HG03135 (cell line): ENCODE measurements around the gene PPIP5K1.
"Not testable (repeated sequence)": the region's sequence is repeated elsewhere in the genome, so short reads cannot be mapped to it uniquely, and the experiment has no call there.

Experiments
- ATAC-seq: cut with Tn5 transposase; IDR thresholded peaks from one replicate; pipeline ENCODE4 v1.9.1; 2021; ENCODE audit warnings: mild to moderate bottlenecking, moderate library complexity; ENCODE audit not compliant: unreplicated experiment

PPIP5K1 gene

DNA sequence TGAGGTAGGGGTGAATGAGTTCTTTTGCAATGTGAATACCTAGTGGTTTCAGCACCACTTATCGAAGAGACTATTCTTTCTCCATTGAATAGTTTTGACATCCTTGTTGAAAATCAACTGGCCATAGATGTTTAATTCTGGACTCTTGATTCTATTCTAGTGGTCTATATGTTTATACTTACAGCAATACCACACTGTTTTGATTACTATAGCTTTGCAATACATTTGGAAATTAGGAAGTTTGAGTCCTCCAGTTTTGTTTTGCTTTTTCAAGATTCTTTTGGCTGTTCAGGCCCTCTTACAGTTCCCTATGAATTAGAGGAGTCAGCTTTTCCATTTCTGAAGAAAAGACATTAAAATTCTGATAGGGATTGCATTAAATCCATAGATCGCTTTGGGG, 42.5 kb downstream of the PPIP5K1 start:
- no peak for ATAC-seq

DNA sequence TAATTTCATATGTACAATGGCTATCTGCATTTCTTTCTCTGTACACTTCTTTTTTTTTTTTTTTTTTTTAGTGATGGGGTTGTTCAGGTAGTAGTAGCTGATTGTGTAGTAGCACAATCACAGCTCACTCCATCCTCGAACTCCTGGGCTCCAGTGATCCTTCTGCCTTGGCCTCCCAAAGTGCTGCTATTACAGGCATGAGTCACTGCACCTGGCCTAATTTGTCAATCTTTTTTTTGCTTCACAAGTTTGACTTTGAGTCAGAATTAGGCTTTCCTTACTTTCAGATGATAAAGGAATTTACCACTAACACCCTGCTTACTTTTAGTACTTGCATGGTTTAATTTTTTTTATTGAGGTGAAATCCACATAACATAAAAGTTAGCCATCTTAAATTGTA, 44.6 kb downstream of the PPIP5K1 start:
- no peak for ATAC-seq

DNA sequence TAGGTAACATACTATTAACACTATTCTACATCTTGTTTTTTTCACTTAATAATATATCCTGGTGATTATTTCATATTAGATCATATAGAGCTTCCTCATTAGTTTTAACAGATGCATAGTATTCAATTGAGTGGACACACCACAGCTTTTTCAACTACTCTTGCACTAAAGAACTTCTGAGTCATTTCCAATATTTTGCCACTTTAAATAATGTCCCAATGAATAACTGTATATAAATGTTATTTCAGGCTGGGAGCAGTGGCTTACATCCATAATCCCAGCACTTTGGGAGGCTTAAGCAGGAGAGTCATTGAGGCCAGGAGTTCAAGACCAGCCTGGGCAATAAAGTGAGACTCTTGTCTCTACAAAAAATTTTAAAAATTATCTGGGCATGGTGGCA, 45.7 kb downstream of the PPIP5K1 start:
- no peak for ATAC-seq

DNA sequence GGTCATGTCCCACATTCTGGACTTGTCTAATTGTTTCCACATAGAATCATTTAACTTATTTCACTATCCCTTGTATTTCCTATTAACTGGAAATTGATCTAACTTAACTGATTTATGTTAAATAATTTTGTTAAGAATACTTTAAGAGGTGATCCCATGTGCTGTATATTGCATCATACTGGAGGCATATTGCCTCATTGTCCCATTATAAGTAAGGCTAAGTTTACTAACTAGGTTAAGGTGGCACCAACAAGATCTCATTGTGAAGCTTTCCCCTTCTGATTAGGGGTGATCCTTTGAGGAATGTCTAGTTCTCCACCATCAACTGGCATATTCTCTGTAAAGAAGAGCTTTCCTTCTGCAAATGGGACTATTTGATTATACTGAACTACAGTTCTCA, 48.2 kb downstream of the PPIP5K1 start:
- ATAC-seq: no peak

DNA sequence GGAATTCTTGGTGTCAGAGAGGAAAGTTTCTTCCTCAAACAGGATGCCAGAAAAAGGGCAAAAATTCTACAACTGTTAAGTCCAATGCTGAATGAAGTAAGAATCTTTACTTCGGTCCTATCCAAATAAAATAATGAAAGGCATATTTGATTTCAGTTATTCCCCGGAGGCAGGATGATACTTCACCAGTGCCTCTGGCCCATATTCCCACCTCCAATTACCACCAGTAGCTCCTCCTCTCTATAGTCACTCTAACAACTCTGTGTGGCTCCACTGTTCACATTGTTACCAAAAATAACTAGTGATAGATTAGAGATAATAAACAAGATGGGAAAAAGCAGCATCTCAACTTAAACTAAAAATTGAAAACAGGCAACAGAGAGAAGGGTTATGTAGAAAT, 51.9 kb downstream of the PPIP5K1 start:
- no peak for ATAC-seq

DNA sequence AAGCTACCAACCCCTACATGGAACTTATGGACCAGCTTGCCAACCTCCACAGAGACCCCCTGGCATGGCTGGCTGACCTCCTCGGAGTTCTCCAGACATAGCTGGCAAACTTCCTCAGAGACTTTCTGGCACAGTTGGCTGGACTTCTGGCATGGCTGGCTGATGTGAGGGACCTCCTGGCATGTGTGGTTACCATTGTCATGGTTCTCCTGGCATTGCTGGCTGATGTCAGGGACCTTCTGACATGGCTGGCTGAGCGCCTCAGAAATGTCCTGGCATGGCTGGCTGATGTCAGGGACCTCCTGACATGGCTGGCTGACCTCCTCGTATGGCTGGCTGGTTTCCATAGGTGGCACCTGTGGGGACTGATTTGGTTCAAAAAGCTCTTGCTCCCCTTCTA, 55.1 kb downstream of the PPIP5K1 start:
- ATAC-seq: no peak

DNA sequence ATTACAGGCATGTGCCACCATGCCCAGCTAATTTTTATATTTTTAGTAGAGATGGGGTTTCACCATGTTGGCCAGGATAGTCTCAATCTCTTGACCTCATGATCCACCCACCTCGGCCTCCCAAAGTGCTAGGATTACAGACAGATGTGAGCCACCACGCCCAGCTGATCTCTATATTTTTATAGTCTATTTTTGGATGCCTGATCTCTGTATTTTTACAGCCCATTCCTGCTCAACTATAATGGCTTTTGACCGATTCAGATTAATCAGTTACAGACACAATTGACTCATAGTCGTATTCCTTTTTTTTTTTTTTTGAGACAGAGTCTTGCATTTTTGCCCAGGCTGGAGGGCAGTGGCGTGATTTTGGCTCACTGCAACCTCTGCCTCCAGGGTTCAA, 57.2 kb downstream of the PPIP5K1 start:
- not testable (repeated sequence) for ATAC-seq

DNA sequence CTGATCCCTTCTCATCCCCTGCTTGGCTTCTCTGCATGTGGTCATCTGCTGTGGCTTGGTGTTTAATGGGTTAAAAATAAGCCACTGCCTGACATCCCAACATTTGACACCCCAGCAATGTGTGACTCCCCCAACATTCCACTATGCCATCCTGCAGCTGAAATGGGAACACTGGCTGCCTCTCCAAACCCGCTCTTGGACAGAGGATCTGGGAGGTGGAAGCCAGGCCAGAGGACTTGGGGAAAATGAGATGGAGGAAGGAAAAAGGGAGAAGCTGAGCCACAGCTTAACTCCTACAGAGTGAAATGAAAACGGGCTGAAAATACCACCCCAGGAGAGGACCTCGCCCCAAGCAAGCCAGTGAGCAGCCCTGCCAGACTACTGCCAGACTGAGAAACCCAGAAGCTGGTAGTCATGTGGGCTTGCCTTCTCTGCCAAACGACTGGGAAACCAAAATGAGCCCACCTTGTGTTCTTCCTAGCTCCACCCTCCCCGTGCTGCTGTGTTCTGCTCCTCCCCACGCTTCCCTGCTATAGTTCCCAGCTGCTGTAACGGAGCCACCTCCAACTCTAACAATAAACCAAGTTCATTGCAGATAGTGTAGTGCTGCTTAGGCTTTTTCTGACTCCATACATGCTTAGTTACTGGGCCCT, 58.9 kb downstream of the PPIP5K1 start:
- ATAC-seq: no peak

DNA sequence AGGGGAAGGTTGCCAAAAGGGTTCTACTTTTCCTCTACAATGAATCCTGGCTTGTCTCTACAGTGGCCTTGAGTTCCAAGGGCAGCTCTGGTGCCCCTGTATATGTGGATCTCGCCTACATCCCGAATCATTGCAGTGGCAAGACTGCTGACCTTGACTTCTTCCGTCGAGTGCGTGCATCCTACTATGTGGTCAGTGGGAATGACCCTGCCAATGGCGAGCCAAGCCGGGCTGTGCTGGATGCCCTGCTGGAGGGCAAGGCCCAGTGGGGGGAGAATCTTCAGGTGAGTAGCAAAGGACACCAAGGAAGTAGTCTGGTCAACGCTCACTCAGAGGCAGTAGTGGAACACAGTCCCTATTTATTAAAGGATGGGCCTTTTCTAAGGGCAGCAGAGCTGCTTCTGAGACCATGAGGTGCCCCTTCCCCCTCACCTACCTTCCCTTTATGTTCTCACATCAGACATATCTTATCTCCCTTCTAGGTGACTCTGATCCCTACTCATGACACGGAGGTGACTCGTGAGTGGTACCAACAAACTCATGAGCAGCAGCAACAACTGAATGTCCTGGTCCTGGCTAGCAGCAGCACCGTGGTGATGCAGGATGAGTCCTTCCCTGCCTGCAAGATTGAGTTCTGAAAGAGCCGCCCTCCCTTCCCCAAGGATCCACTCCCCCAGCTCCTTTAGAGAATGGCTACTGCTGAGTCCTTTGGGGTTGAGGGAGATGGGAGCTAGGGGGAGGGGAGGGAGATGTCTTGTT, 60.2 kb downstream of the PPIP5K1 start:
- no peak for ATAC-seq

DNA sequence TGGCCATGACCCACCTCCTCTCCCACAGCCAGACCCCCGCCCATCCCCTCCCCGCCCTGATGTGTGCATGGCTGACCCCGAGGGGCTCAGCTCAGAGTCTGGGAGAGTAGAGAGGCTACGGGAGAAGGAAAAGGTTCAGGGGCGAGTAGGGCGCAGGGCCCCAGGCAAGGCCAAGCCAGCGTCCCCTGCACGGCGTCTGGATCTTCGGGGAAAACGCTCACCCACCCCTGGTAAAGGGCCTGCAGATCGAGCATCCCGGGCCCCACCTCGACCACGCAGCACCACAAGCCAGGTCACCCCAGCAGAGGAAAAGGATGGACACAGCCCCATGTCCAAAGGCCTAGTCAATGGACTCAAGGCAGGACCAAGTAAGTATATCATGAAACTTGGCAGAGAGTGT, 60.9 kb downstream of the PPIP5K1 start:
- no peak for ATAC-seq

DNA sequence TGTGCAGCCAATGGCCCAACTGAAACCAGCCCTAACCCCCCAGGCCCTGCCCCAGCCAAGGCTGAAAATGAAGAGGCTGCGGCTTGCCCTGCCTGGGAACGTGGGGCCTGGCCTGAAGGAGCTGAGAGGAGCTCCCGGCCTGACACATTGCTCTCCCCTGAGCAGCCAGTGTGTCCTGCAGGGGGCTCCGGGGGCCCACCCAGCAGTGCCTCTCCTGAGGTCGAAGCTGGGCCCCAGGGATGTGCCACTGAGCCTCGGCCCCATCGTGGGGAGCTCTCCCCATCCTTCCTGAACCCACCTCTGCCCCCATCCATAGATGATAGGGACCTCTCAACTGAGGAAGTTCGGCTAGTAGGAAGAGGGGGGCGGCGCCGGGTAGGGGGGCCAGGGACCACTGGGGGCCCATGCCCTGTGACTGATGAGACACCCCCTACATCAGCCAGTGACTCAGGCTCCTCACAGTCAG, 61.4 kb downstream of the PPIP5K1 start:
- no peak for ATAC-seq

DNA sequence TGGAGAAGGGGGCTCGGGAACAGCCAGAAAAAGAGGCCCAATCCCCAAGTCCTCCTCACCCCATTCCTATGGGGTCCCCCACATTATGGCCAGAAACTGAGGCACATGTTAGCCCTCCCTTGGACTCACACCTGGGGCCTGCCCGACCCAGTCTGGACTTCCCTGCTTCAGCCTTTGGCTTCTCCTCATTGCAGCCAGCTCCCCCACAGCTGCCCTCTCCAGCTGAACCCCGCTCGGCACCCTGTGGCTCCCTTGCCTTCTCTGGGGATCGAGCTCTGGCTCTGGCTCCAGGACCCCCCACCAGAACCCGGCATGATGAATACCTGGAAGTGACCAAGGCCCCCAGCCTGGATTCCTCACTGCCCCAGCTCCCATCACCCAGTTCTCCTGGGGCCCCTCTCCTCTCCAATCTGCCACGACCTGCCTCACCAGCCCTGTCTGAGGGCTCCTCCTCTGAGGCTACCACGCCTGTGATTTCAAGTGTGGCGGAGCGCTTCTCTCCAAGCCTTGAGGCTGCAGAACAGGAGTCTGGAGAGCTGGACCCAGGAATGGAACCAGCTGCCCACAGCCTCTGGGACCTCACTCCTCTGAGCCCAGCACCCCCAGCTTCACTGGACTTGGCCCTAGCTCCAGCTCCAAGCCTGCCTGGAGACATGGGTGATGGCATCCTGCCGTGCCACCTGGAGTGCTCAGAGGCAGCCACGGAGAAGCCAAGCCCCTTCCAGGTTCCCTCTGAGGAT, 62.0 kb downstream of the PPIP5K1 start:
- ATAC-seq: no peak

DNA sequence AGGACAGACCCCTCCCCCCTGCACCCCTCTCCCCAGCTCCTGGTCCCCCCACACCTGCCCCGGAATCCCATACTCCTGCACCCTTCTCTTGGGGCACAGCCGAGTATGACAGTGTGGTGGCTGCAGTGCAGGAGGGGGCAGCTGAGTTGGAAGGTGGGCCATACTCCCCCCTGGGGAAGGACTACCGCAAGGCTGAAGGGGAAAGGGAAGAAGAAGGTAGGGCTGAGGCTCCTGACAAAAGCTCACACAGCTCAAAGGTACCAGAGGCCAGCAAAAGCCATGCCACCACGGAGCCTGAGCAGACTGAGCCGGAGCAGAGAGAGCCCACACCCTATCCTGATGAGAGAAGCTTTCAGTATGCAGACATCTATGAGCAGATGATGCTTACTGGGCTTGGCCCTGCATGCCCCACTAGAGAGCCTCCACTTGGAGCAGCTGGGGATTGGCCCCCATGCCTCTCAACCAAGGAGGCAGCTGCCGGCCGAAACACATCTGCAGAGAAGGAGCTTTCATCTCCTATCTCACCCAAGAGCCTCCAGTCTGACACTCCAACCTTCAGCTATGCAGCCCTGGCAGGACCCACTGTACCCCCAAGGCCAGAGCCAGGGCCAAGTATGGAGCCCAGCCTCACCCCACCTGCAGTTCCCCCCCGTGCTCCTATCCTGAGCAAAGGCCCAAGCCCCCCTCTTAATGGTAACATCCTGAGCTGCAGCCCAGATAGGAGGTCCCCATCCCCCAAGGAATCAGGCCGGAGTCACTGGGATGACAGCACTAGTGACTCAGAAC, 62.8 kb downstream of the PPIP5K1 start:
- ATAC-seq: no peak

DNA sequence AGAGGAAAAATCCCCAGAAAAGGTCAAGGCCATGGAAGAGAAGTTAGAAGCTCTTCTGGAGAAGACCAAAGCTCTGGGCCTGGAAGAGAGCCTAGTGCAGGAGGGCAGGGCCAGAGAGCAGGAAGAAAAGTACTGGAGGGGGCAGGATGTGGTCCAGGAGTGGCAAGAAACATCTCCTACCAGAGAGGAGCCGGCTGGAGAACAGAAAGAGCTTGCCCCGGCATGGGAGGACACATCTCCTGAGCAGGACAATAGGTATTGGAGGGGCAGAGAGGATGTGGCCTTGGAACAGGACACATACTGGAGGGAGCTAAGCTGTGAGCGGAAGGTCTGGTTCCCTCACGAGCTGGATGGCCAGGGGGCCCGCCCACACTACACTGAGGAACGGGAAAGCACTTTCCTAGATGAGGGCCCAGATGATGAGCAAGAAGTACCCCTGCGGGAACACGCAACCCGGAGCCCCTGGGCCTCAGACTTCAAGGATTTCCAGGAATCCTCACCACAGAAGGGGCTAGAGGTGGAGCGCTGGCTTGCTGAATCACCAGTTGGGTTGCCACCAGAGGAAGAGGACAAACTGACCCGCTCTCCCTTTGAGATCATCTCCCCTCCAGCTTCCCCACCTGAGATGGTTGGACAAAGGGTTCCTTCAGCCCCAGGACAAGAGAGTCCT, 63.6 kb downstream of the PPIP5K1 start:
- ATAC-seq: no peak

DNA sequence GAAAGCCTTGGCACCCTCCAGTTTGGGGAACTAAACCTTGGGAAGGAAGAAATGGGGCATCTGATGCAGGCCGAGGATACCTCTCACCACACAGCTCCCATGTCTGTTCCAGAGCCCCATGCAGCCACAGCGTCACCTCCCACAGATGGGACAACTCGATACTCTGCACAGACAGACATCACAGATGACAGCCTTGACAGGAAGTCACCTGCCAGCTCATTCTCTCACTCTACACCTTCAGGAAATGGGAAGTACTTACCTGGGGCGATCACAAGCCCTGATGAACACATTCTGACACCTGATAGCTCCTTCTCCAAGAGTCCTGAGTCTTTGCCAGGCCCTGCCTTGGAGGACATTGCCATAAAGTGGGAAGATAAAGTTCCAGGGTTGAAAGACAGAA, 64.9 kb downstream of the PPIP5K1 start:
- ATAC-seq: no peak

DNA sequence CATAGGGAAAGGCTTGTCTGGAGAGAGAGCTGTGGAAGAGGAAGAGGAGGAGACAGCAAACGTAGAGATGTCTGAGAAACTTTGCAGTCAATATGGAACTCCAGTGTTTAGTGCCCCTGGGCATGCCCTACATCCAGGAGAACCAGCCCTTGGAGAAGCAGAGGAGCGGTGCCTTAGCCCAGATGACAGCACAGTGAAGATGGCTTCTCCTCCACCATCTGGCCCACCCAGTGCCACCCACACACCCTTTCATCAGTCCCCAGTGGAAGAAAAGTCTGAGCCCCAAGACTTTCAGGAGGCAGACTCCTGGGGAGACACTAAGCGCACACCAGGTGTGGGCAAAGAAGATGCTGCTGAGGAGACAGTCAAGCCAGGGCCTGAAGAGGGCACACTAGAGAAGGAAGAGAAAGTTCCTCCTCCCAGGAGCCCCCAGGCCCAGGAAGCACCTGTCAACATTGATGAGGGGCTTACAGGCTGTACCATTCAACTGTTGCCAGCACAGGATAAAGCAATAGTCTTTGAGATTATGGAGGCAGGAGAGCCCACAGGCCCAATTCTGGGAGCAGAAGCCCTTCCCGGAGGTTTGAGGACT, 65.7 kb downstream of the PPIP5K1 start:
- ATAC-seq: no peak

DNA sequence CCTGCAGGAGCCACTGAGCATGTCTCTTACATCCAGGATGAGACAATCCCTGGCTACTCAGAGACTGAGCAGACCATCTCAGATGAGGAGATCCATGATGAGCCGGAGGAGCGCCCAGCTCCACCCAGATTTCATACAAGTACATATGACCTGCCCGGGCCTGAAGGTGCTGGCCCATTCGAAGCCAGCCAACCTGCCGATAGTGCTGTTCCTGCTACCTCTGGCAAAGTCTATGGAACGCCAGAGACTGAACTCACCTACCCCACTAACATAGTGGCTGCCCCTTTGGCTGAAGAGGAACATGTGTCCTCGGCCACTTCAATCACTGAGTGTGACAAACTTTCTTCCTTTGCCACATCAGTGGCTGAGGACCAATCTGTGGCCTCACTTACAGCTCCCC, 66.4 kb downstream of the PPIP5K1 start:
- no peak for ATAC-seq

DNA sequence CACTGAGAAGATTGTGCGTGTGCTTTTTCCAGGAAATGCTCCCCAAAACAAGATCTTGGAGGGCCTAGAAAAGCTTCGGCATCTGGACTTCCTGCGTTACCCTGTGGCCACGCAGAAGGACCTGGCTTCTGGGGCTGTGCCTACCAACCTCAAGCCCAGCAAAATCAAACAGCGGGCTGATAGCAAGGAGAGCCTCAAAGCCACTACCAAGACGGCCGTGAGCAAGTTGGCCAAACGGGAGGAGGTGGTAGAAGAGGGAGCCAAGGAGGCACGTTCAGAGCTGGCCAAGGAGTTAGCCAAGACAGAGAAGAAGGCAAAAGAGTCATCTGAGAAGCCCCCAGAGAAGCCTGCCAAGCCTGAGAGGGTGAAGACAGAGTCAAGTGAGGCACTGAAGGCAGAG, 67.8 kb downstream of the PPIP5K1 start:
- ATAC-seq: no peak

DNA sequence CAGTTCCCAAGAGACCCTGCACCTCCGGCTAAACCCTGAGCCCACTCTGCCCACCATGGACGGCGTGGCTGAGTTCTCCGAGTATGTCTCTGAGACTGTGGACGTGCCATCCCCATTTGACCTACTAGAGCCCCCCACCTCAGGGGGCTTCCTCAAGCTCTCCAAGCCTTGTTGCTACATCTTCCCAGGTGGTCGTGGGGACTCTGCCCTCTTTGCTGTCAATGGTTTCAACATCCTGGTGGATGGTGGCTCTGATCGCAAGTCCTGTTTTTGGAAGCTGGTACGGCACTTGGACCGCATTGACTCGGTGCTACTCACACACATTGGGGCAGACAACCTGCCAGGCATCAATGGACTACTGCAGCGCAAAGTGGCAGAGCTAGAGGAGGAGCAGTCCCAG, 68.6 kb downstream of the PPIP5K1 start:
- no peak for ATAC-seq

DNA sequence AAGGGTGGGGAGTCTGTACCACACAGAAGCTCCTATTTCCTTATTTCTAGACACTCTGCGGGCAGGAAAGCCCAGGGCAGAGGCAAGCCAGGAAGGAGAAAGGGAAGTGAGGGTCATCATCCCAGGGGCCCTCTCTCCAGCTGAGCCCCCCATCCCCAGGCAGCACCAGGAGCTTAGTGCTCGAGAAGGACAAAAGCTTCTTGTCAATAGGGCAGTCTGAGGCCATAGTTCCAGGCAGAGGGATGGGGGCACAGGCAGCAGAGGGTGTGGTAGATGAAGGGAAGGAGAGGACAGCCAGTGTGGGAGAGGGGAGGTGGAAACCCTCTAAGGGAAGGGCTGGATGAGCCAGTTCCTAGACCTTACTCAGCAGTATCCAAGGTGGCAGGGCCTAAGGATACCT, 69.9 kb downstream of the PPIP5K1 start:
- ATAC-seq: no peak
